HG03571 (cell line): ENCODE data around the gene PPP2R3C.
"Not testable (repeated sequence)": the region's sequence is repeated elsewhere in the genome, so short reads cannot be mapped to it uniquely, and the experiment has no call there.

Experiments used
- ATAC-seq: cut with Tn5 transposase; IDR thresholded peaks from one replicate; pipeline ENCODE4 v1.9.1; 2021; ENCODE audit not compliant: unreplicated experiment

The PPP2R3C gene

DNA sequence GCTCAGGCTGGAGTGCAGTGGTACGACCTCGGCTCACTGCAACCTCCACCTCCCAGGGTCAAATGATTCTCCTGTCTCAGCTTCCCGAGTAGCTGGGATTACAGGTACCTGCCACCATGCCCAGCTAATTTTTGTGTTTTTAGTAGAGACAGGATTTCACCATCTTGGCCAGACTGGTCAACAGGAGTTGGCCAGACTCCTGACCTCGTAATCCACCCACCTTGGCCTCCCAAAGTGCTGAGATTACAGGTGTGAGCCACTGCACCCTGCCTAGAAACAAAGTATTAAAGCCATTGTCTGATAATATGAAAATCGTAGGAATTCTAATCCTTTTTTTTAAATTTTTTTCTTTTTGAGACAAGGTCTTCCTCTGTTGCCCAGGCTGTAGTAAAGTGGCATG, 56.1 kb downstream of the PPP2R3C start:
- not testable (repeated sequence) for ATAC-seq

- ATAC-seq: not testable (repeated sequence)
These were observed 60.5 kb downstream of the PPP2R3C start for GRCh38 chr14:35061113-35061791.

GRCh38 chr14:35052637-35053036, 69.2 kb downstream of the PPP2R3C start:
- ATAC-seq: no peak

- no peak for ATAC-seq
These were observed 70.0 kb downstream of the PPP2R3C start for GRCh38 chr14:35051796-35052195.

DNA sequence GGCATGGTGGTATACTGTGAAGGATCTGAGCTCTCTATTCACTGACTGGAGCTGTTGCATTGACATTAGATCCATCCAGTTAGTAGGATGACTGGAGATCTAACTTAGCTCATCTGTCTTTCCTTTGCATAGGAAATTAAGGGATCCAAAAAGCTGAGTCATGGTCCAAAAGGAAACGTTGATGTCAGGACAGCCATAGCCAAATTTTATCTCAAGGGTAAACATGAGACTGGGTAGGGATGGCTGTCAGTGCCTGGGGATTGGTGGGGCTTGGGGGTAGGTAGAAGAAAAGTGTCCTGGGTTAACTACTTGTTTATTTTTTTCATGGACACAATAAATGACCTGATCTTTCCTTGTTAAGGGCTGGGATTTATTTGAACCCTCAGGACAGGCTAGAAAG, 71.1 kb downstream of the PPP2R3C start:
- no peak for ATAC-seq

DNA sequence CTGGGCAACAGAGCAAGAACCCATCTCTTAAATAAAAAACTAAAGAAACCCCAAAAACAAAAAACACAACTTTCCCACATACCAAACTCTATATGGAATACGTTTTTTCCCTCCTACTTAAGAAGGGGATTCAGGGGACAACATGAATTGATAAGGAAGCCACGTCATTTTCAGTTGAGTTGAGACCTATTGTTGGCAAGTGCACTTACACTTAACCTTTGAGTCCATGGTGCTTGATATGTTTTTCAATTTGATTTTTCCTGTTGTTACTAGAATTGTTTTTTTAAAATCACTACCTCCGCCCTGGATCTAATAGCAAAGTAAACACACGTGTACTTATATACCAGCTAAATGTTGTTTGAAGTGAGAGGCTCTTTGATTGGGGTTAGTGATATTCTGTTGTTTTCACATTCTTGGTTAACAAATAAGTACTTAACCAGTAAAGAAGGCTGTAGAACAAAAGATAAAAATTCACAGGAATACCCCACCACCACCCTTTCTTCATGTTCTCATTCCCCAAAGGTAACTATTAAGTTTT, 73.7 kb downstream of the PPP2R3C start:
- no peak for ATAC-seq

DNA sequence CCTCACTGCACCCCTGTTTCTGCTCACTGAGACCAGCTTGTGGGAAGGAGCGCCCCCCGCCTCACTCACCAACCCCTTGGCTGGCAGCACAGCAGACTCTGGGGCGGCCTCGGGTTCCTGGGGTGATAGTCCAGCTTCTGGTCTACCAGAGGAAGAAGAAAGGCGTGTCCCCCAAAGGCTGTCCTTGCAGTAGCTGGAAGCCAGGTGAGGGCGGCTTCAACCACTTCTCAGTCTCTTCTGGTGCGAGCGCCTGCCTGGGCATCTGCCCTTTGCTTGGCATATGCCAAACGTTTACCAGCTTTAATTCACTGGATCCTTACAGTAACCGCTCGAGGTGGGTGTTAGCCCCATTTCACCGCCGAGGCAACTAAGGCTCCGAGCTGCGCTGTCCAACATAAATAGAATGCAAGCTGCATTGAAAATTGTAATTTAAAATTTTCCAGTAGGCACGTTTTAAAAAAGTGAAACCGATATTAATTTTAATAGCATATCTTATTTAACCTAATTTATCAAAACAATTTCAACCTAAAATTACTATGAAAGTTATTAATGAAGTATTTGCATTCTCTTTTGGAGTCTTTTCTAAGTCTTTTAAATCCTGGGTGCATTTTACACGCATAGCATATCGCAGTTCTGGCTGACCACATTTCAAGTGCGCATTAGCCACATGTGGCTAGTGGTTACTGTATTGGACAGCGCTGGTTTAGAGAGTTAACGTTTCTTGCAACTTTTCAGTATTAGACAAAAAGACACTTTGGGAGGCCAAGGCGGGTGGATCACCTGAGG, 74.8 kb downstream of the PPP2R3C start:
- ATAC-seq: peak; percentile 13

DNA sequence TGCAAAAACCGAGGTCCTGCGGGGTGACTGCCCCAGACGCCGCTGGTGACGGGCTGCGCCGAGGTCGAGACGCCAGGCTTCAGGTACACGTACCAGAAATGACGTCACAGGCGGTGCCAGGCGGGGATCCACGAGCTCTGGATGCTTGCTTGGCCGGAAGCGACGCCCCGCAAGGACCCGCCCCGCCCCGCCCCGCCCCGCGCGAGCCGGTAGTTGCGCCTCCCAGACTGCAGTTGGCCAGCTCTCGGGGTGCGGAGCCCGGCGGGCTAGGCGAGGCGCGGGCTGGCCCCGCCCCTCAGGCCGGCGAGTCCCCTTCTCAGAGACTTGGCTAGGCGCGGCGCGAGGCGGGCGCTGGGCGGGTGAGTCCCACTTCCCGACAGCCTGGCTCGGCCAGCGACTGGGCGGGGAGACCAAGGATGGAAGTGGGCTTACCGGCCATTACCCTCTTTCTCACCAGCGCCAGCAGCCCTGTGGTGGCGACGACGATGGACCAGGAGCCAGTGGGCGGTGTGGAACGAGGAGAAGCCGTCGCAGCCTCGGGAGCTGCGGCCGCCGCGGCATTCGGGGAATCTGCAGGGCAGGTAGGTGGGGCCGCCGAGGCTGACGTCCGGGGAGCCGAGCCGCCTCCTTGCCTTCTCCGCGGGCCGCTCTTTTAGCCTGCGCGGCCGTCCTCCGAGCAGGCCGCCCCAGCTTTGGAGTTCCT, 75.6 kb downstream of the PPP2R3C start, which contains the start of gene FAM177A1:
Gene FAM177A1, plus strand, starts transcription at position 225 of the 703 bp plus-strand sequence. Its CDS starts 192 bp downstream, at position 417.
- ATAC-seq: peak; percentile 93

- ATAC-seq: no peak
These were observed 76.1 kb downstream of the PPP2R3C start for GRCh38 chr14:35045798-35046047.

GRCh38 chr14:35044939-35045797, 76.6 kb downstream of the PPP2R3C start:
- no peak for ATAC-seq

GRCh38 chr14:35043046-35043445, 78.7 kb downstream of the PPP2R3C start:
- ATAC-seq: no peak

GRCh38 chr14:35042632-35043031, 79.2 kb downstream of the PPP2R3C start:
- ATAC-seq: no peak

DNA sequence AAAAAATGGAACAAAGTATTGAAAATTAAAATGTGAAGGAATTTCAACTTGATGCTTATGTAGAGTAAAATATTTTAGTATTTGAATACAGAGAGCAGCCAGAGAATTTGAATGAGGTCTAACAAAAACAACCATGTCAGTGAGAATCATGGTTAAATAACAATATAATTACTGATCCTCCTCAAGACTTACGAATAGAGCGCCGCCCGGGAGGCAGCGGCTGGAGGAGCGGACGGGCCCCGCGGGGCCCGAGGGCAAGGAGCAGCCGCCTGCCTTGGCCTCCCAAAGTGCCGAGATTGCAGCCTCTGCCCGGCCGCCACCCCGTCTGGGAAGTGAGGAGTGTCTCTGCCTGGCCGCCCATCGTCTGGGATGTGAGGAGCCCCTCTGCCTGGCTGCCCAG, 83.5 kb downstream of the PPP2R3C start:
- not testable (repeated sequence) for ATAC-seq
